DND-41 (cell line): ENCODE results near the gene TPP1.

Experiments used
- ATAC-seq: fragments of 200-7000 bp; cut with Tn5 transposase; 3 replicates; pipeline ENCODE4 v1.9.1; 2021; ENCODE audit warnings: low read depth; ENCODE audit not compliant: insufficient read depth
- DNase-seq: peaks from one replicate; pipeline ENCODE4 v3.0.0-alpha.2; 2020
- H2AFZ ChIP-seq: 2 replicates; pipeline ENCODE4 v1.6.0; 2012; ENCODE audit warnings: low read depth, low read length
- H3K27ac ChIP-seq: 2 replicates; pipeline ENCODE4 v1.5.1; 2012; ENCODE audit warnings: low read length, inconsistent platforms
- H3K27me3 ChIP-seq: fragments of 200-600 bp; sonication (generic); 2 replicates; pipeline ENCODE4 v1.6.0; 2012; ENCODE audit warnings: low read length, mild to moderate bottlenecking, inconsistent platforms; ENCODE audit not compliant: insufficient read depth, poor library complexity
- H3K36me3 ChIP-seq: 2 replicates; pipeline ENCODE4 v1.5.1; 2012; ENCODE audit warnings: low read length, inconsistent platforms; ENCODE audit not compliant: insufficient read depth
- H3K4me1 ChIP-seq: 2 replicates; pipeline ENCODE4 v1.5.1; 2012; ENCODE audit warnings: mild to moderate bottlenecking, low read length; ENCODE audit not compliant: insufficient read depth
- H3K4me2 ChIP-seq: 2 replicates; pipeline ENCODE4 v1.6.0; 2012; ENCODE audit warnings: mild to moderate bottlenecking, moderate library complexity, low read length, inconsistent platforms; ENCODE audit not compliant: insufficient read depth
- H3K4me3 ChIP-seq, 2 experiments: fragments of 200-600 bp in 1 of 2; shearing (Covaris generic) in 1 of 2; 2 replicates each; pipeline ENCODE4 v1.5.1; 2012 to 2016; ENCODE audit warnings: inconsistent platforms in 2 of 2, low read length in 2 of 2, mild to moderate bottlenecking in 2 of 2, low read depth in 1 of 2, moderate library complexity in 1 of 2
- H3K79me2 ChIP-seq: 2 replicates; pipeline ENCODE4 v1.6.0; 2012; ENCODE audit warnings: low read length, inconsistent platforms; ENCODE audit not compliant: insufficient read depth
- H3K9ac ChIP-seq: 2 replicates; pipeline ENCODE4 v1.6.0; 2012; ENCODE audit warnings: low read depth, mild to moderate bottlenecking, inconsistent platforms, low read length, moderate library complexity
- H3K9me3 ChIP-seq: 2 replicates; pipeline ENCODE4 v1.5.1; 2012; ENCODE audit warnings: low read length, moderate library complexity, mild to moderate bottlenecking, inconsistent platforms; ENCODE audit not compliant: insufficient read depth, severe bottlenecking
- H4K20me1 ChIP-seq: 2 replicates; pipeline ENCODE4 v1.6.0; 2012; ENCODE audit warnings: low read length; ENCODE audit not compliant: insufficient read depth
- EZH2 ChIP-seq: IDR thresholded peaks from 3 replicates; pipeline ENCODE4 v1.6.1; 2012; ENCODE audit warnings: borderline replicate concordance, low read depth, mild to moderate bottlenecking, moderate library complexity, low read length, inconsistent platforms; ENCODE audit not compliant: severe bottlenecking
- TF ChIP-seq, protein P1 (sequence below): IDR thresholded peaks from 2 replicates; pipeline ENCODE4 v1.5.1; 2012; ENCODE audit warnings: borderline replicate concordance, low read length, moderate library complexity, mild to moderate bottlenecking; ENCODE audit not compliant: poor library complexity, severe bottlenecking; ENCODE audit errors: extremely low read depth

TPP1 gene

GRCh38 chr11:6571434-6572008, 47.7 kb downstream of the TPP1 start:
- ATAC-seq: no peak
- H4K20me1 ChIP-seq: no peaks in the 10 kb centered on the region

DNA sequence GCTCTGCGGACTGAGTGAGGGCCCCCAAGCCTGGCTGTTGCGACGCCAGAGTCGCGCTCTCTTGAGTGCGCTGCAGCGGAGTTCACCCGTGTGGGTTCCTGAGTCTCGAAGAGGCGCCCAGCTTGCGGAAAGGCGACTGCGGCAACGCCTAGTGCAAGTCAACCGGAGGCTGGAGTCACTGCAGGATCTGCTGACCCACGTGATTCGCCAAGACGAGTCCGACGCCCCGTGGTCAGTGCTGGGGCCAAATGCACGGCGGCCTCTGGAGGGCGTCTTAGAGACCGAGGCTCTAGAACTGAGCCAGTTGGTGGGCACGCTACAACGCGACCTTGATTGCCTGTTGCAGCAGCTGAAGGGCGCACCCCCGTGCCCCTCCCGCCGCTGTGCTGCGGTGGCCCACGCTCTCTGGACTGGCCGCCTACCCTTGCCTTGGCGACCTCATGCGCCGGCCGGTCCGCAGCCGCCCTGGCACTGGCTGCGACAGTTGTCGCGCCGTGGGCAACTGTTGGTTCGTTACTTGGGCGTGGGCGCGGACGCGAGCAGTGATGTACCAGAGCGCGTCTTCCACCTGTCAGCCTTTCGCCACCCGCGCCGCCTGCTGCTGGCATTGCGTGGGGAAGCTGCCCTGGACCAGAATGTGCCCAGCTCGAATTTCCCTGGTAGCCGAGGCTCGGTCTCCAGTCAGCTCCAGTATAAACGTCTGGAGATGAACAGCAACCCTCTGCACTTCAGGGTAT, 48.4 kb downstream of the TPP1 start:
- Histone ChIP-seq H3K9me3 (no peaks in the 10 kb centered on the region), H3K27me3 (no peaks in the 10 kb centered on the region), H2AFZ (no peak overlapping the region), H3K4me1 (no peaks in the 10 kb centered on the region), H3K36me3 (no peaks in the 10 kb centered on the region; the same call in 1 of the 2 replicates), H3K9ac (no peak overlapping the region), H3K4me2 (no peak overlapping the region), H3K79me2 (no peaks in the 10 kb centered on the region), H3K4me3 (no peak overlapping the region), H3K27ac (no peak overlapping the region), H4K20me1 (no peaks in the 10 kb centered on the region)
- ATAC-seq: no peak
- no peak for DNase-seq
- TF ChIP-seq, protein P1, sequence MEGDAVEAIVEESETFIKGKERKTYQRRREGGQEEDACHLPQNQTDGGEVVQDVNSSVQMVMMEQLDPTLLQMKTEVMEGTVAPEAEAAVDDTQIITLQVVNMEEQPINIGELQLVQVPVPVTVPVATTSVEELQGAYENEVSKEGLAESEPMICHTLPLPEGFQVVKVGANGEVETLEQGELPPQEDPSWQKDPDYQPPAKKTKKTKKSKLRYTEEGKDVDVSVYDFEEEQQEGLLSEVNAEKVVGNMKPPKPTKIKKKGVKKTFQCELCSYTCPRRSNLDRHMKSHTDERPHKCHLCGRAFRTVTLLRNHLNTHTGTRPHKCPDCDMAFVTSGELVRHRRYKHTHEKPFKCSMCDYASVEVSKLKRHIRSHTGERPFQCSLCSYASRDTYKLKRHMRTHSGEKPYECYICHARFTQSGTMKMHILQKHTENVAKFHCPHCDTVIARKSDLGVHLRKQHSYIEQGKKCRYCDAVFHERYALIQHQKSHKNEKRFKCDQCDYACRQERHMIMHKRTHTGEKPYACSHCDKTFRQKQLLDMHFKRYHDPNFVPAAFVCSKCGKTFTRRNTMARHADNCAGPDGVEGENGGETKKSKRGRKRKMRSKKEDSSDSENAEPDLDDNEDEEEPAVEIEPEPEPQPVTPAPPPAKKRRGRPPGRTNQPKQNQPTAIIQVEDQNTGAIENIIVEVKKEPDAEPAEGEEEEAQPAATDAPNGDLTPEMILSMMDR: no peak
- TF ChIP-seq EZH2: no peak

More at GRCh38 chr11:6571434-6572008, 47.7 kb downstream of the TPP1 start:
- no peaks in the 10 kb centered on the region; the same call in 1 of the 2 replicates for H3K36me3 ChIP-seq
- H3K4me1 ChIP-seq: no peaks in the 10 kb centered on the region
- no peaks in the 10 kb centered on the region for H3K79me2 ChIP-seq
- no peak for DNase-seq
- no peak for TF ChIP-seq EZH2
- TF ChIP-seq, protein P1: no peak
- no peaks in the 10 kb centered on the region for H3K27me3 ChIP-seq
- H2AFZ ChIP-seq: no peak overlapping the region
- H3K9me3 ChIP-seq: no peaks in the 10 kb centered on the region
- no peak overlapping the region for H3K4me3 ChIP-seq
- H3K27ac ChIP-seq: no peak overlapping the region
- H3K4me2 ChIP-seq: no peak overlapping the region
- no peak overlapping the region for H3K9ac ChIP-seq

- TF ChIP-seq, protein P1: no peak
- TF ChIP-seq EZH2: no peak
Observed at GRCh38 chr11:6569706-6570105, 49.5 kb downstream of the TPP1 start.

More at GRCh38 chr11:6569706-6570105, 49.5 kb downstream of the TPP1 start:
- no peak for DNase-seq
- no peak for ATAC-seq
- Histone ChIP-seq H3K36me3 (no peaks in the 10 kb centered on the region; the same call in 1 of the 2 replicates), H3K4me2 (no peak overlapping the region), H3K79me2 (no peaks in the 10 kb centered on the region), H3K9ac (no peak overlapping the region), H2AFZ (no peak overlapping the region), H3K4me1 (no peaks in the 10 kb centered on the region), H3K27ac (no peak overlapping the region), H3K4me3 (no peak overlapping the region), H3K27me3 (no peaks in the 10 kb centered on the region), H3K9me3 (no peaks in the 10 kb centered on the region), H4K20me1 (no peaks in the 10 kb centered on the region)
